Measurements from ENCODE around the gene ARHGAP25. TPM values are rescaled to one million over a fixed set of nuclear protein-coding genes. Genes with fewer than 3 reads are reported as not detected.

Gene ARHGAP25
- total RNA-seq, 8 experiments from 2014 or later: 0.22 to 4.7 (median 2.2) TPM; not detected in 1

GRCh38 chr2:68813596-68813995 is 79.0 kb downstream of the ARHGAP25 start:
- Histone ChIP-seq H3K4me1 (replicated peaks in 1 of 2) (no peaks in the 10 kb centered on the region), H3K4me3 (no peak overlapping the region), H3K27ac (no peak overlapping the region)
- in situ Hi-C loops (cut with MboI; ENCODE audit: low pct_unique_long_range_greater_than_20kb in 2 of 9, low sequenced_read_pairs in 9 of 9, unreplicated experiment in 9 of 9): no loop called here
- ATAC-seq (replicated peaks in 6 of 8): peak in 1 of 8 experiments; percentile 37
- 80 to 100% (median 92%) methylated on average over 1 to 3 of the region's 3 CpGs; no CpG with 5 or more reads in 5 of the 10 experiments for WGBS, 10 experiments

GRCh38 chr2:68817306-68817705 is 82.7 kb downstream of the ARHGAP25 start:
- no peak for ATAC-seq (replicated peaks in 6 of 8)
- in situ Hi-C loops (cut with MboI; ENCODE audit: low pct_unique_long_range_greater_than_20kb in 2 of 9, low sequenced_read_pairs in 9 of 9, unreplicated experiment in 9 of 9): no loop called here
- Histone ChIP-seq H3K4me3 (no peak overlapping the region), H3K27ac (no peak overlapping the region), H3K4me1 (replicated peaks in 1 of 2) (no peaks in the 10 kb centered on the region)

GRCh38 chr2:68819556-68819955 is 84.9 kb downstream of the ARHGAP25 start:
- ATAC-seq (replicated peaks in 6 of 8): no peak
- Histone ChIP-seq H3K4me3 (no peak overlapping the region), H3K27ac (no peak overlapping the region), H3K4me1 (replicated peaks in 1 of 2) (no peaks in the 10 kb centered on the region)
- WGBS, 10 experiments: 32 to 100% (median 89%) methylated on average over 1 to 6 of the region's 6 CpGs; no CpG with 5 or more reads in 1 of the 10 experiments
- in situ Hi-C loops (cut with MboI; ENCODE audit: low pct_unique_long_range_greater_than_20kb in 2 of 9, low sequenced_read_pairs in 9 of 9, unreplicated experiment in 9 of 9): no loop called here

- Histone ChIP-seq H3K4me1 (replicated peaks in 1 of 2) (no peaks in the 10 kb centered on the region), H3K4me3 (no peak overlapping the region), H3K27ac (no peak overlapping the region)
- 80 to 100% (median 91%) methylated on average over 1 to 10 of the region's 15 CpGs for WGBS, 10 experiments
- in situ Hi-C loops (cut with MboI; ENCODE audit: low pct_unique_long_range_greater_than_20kb in 2 of 9, low sequenced_read_pairs in 9 of 9, unreplicated experiment in 9 of 9): no loop called here
- no peak for ATAC-seq (replicated peaks in 6 of 8)
Measured at GRCh38 chr2:68822207-68822872, 87.7 kb downstream of the ARHGAP25 start.

- WGBS, 10 experiments: 0 to 100% (median 83%) methylated on average over 1 to 2 of the region's 2 CpGs; no CpG with 5 or more reads in 3 of the 10 experiments
- Histone ChIP-seq H3K4me3 (no peak overlapping the region), H3K27ac (no peak overlapping the region), H3K4me1 (replicated peaks in 1 of 2) (peaks cover 0 to 9% of the 10 kb centered on the region in 2 donors)
- no peak for ATAC-seq (replicated peaks in 6 of 8)
- in situ Hi-C loops (cut with MboI; ENCODE audit: low pct_unique_long_range_greater_than_20kb in 2 of 9, low sequenced_read_pairs in 9 of 9, unreplicated experiment in 9 of 9): no loop called here
Measured at GRCh38 chr2:68824831-68825230, 90.2 kb downstream of the ARHGAP25 start.

- in situ Hi-C loops (cut with MboI; ENCODE audit: low pct_unique_long_range_greater_than_20kb in 2 of 9, low sequenced_read_pairs in 9 of 9, unreplicated experiment in 9 of 9): no loop called here
- no peak for ATAC-seq (replicated peaks in 6 of 8)
- Histone ChIP-seq H3K4me3 (no peak overlapping the region), H3K27ac (no peak overlapping the region), H3K4me1 (replicated peaks in 1 of 2) (peaks cover 0 to 9% of the 10 kb centered on the region in 2 donors)
- 18 to 100% (median 76%) methylated on average over 1 to 5 of the region's 5 CpGs; no CpG with 5 or more reads in 2 of the 10 experiments for WGBS, 10 experiments
Measured at GRCh38 chr2:68825866-68826265, 91.3 kb downstream of the ARHGAP25 start.

GRCh38 chr2:68827666-68828065 is 93.1 kb downstream of the ARHGAP25 start:
- in situ Hi-C loops (cut with MboI; ENCODE audit: low pct_unique_long_range_greater_than_20kb in 2 of 9, low sequenced_read_pairs in 9 of 9, unreplicated experiment in 9 of 9): no loop called here
- Histone ChIP-seq H3K4me3 (no peak overlapping the region), H3K27ac (no peak overlapping the region), H3K4me1 (replicated peaks in 1 of 2) (peaks cover 3 to 9% of the 10 kb centered on the region in 2 donors)
- no peak for ATAC-seq (replicated peaks in 6 of 8)
- WGBS, 10 experiments: 43 to 100% (median 90%) methylated on average over 1 to 4 of the region's 4 CpGs; no CpG with 5 or more reads in 4 of the 10 experiments

GRCh38 chr2:68828887-68829708 is 94.5 kb downstream of the ARHGAP25 start:
- peaks cover 3 to 9% of the 10 kb centered on the region in 2 donors for H3K4me1 ChIP-seq (replicated peaks in 1 of 2)
- in situ Hi-C loops (cut with MboI; ENCODE audit: low pct_unique_long_range_greater_than_20kb in 2 of 9, low sequenced_read_pairs in 9 of 9, unreplicated experiment in 9 of 9): no loop called here
- peak; percentile 81 to 97 (median 88) for ATAC-seq (replicated peaks in 6 of 8)
- WGBS, 10 experiments: 0 to 60% (median 29%) methylated on average over 1 to 7 of the region's 10 CpGs; no CpG with 5 or more reads in 5 of the 10 experiments
- H3K4me3 ChIP-seq: no peak overlapping the region
- no peak overlapping the region for H3K27ac ChIP-seq

- in situ Hi-C loops (cut with MboI; ENCODE audit: low pct_unique_long_range_greater_than_20kb in 2 of 9, low sequenced_read_pairs in 9 of 9, unreplicated experiment in 9 of 9): no loop called here
- WGBS, 10 experiments: 25 to 100% (median 97%) methylated on average over 1 to 2 of the region's 2 CpGs; no CpG with 5 or more reads in 2 of the 10 experiments
- no peak overlapping the region for H3K27ac ChIP-seq
- H3K4me1 ChIP-seq (replicated peaks in 1 of 2): peaks cover 3 to 9% of the 10 kb centered on the region in 2 donors
- no peak for ATAC-seq (replicated peaks in 6 of 8)
- no peak overlapping the region for H3K4me3 ChIP-seq
Measured at GRCh38 chr2:68829749-68830148, 95.1 kb downstream of the ARHGAP25 start.

- peaks cover 3 to 9% of the 10 kb centered on the region in 2 donors for H3K4me1 ChIP-seq (replicated peaks in 1 of 2)
- in situ Hi-C loops (cut with MboI; ENCODE audit: low pct_unique_long_range_greater_than_20kb in 2 of 9, low sequenced_read_pairs in 9 of 9, unreplicated experiment in 9 of 9): no loop called here
- no peak overlapping the region for H3K27ac ChIP-seq
- whole genome bisulfite sequencing, 10 experiments: 83 to 100% methylated on average over 1 to 3 of the region's 3 CpGs; no CpG with 5 or more reads in 8 of the 10 experiments
- ATAC-seq (replicated peaks in 6 of 8): peak in 5 of 8 experiments; percentile 1 to 7 (median 3)
- no peak overlapping the region for H3K4me3 ChIP-seq
Measured at GRCh38 chr2:68831686-68832232, 97.1 kb downstream of the ARHGAP25 start.

- no peak overlapping the region for H3K27ac ChIP-seq
- peak in 7 of 8 experiments; percentile 6 to 79 (median 61) for ATAC-seq (replicated peaks in 6 of 8)
- peaks cover 3 to 9% of the 10 kb centered on the region in 2 donors for H3K4me1 ChIP-seq (replicated peaks in 1 of 2)
- WGBS, 10 experiments: 66 to 100% (median 89%) methylated on average over 1 to 6 of the region's 8 CpGs; no CpG with 5 or more reads in 4 of the 10 experiments
- in situ Hi-C loops (cut with MboI; ENCODE audit: low pct_unique_long_range_greater_than_20kb in 2 of 9, low sequenced_read_pairs in 9 of 9, unreplicated experiment in 9 of 9): no loop called here
- no peak overlapping the region for H3K4me3 ChIP-seq
Measured at GRCh38 chr2:68832233-68832869, 97.7 kb downstream of the ARHGAP25 start.

GRCh38 chr2:68833162-68833561 is 98.6 kb downstream of the ARHGAP25 start:
- WGBS, 10 experiments: 69 to 100% (median 89%) methylated on average over 1 to 2 of the region's 2 CpGs; no CpG with 5 or more reads in 2 of the 10 experiments
- Histone ChIP-seq H3K4me1 (replicated peaks in 1 of 2) (peaks cover 3 to 9% of the 10 kb centered on the region in 2 donors), H3K4me3 (no peak overlapping the region), H3K27ac (no peak overlapping the region)
- ATAC-seq (replicated peaks in 6 of 8): no peak
- in situ Hi-C loops (cut with MboI; ENCODE audit: low pct_unique_long_range_greater_than_20kb in 2 of 9, low sequenced_read_pairs in 9 of 9, unreplicated experiment in 9 of 9): no loop called here
